ENCODE results near the gene NUP205. TPM values are rescaled to one million over a fixed set of nuclear protein-coding genes. Genes with fewer than 3 reads are reported as not detected.

Gene NUP205
- total RNA-seq, 4 donors from 2014 or later, result 27.6 to 33.9 (median 28.8) TPM

DNA sequence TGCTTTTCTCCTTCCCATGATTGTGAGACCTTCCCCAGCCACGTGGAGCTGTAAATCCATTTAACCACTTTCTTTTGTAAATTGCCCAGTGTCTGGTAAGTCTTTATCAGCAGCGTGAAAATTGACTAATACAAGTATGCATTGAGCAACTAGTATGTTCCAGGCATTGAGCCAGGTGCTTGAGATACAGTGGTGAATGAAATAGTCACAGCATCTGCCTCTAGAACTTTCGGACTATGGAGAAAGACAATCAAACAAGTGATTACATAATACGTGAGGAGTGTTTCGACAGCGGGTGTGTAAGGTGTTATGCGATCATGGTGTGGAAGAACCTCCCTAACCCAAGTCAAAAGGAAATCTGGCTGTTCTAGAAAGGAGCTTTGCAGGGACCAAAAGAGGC lies 21.6 kb upstream of the NUP205 start:
- WGBS, 2 donors, result 63 to 80% methylated on average over 7 of the region's 7 CpGs
- no peak overlapping the region for H3K4me3 ChIP-seq (ENCODE audit: low read depth, poor library complexity, severe bottlenecking)
- intact Hi-C loops (cut with DNase I; ENCODE audit: low total_unique reads), result no loop called here
- TF ChIP-seq, protein P1, sequence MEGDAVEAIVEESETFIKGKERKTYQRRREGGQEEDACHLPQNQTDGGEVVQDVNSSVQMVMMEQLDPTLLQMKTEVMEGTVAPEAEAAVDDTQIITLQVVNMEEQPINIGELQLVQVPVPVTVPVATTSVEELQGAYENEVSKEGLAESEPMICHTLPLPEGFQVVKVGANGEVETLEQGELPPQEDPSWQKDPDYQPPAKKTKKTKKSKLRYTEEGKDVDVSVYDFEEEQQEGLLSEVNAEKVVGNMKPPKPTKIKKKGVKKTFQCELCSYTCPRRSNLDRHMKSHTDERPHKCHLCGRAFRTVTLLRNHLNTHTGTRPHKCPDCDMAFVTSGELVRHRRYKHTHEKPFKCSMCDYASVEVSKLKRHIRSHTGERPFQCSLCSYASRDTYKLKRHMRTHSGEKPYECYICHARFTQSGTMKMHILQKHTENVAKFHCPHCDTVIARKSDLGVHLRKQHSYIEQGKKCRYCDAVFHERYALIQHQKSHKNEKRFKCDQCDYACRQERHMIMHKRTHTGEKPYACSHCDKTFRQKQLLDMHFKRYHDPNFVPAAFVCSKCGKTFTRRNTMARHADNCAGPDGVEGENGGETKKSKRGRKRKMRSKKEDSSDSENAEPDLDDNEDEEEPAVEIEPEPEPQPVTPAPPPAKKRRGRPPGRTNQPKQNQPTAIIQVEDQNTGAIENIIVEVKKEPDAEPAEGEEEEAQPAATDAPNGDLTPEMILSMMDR (IDR thresholded peaks at IDR 0.05), result no peak
- no peak for TF ChIP-seq POLR2A (IDR thresholded peaks at IDR 0.05)
- peak in 1 of 2 donors; percentile 17 for DNase-seq (ENCODE audit: low spot score in 2 of 2)

DNA sequence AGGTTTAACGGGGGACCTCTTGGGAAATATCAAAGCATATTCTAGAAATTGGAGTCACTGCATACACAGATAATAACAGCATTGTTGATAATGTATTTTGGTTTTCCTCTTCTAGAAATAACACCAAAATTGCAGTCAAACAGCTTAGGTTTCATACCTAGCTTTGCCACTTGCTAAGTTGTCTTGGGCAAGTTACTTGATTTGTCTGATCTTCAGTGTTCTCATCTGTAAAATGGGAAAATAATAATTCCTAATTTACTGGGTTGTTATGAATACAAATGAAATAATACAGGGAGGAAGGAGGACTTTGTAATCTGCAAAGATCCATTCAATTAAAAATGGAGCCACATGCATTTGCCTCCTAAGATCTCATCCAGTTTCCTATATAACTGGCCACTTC lies 20.3 kb upstream of the NUP205 start:
- 80 to 85% methylated on average over 1 of the region's 1 CpG for WGBS, 2 donors
- no peak for TF ChIP-seq POLR2A (IDR thresholded peaks at IDR 0.05)
- TF ChIP-seq, protein P1 (IDR thresholded peaks at IDR 0.05), result no peak
- DNase-seq (ENCODE audit: low spot score in 2 of 2), result no peak
- intact Hi-C loops (cut with DNase I; ENCODE audit: low total_unique reads), result no loop called here
- no peak overlapping the region for H3K4me3 ChIP-seq (ENCODE audit: low read depth, poor library complexity, severe bottlenecking)

DNA sequence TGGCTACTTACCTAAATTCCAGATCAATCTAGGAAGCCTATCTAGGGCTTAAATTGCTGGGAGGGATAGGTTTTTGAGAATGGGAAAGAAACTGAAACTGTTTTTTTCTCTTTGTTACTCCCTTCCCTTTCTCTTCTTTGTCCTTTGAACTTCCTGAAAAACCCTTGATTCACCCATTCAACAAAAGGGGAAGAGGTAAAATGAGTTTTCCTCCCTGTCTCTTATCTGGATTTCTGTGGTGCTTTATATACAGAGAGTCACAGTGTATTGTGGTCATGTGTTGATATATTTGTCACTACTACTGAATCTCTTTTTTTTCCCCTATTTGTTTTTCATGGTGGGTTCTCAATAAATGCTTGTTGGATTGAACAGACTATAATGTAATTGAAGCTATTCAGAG lies 19.8 kb upstream of the NUP205 start:
- DNase-seq (ENCODE audit: low spot score in 2 of 2), result no peak
- intact Hi-C loops (cut with DNase I; ENCODE audit: low total_unique reads), result no loop called here
- TF ChIP-seq, protein P1 (IDR thresholded peaks at IDR 0.05), result no peak
- H3K4me3 ChIP-seq (ENCODE audit: low read depth, poor library complexity, severe bottlenecking), result no peak overlapping the region

DNA sequence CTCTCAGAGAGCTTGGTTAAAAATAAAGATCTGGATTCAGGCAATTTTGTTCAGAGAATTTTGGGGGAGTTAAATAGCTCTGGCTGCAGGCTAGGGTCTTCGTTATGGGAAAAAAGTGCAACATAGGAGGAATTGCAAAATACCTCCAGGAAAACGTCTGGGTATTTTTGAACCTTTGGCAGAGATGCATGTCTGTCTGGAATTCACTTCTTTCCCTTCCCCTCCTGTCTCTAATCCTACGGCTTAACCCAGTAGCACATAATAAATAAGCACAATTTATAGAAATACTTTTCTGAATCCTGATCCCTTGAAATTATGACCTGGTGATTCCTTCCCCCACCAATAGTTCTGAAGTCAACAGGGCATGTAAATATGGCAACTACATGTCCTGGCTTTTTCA lies 19.3 kb upstream of the NUP205 start:
- WGBS, 2 donors, result 15 to 25% methylated on average over 3 of the region's 3 CpGs
- intact Hi-C loops (cut with DNase I; ENCODE audit: low total_unique reads), result no loop called here
- no peak for DNase-seq (ENCODE audit: low spot score in 2 of 2)
- no peak overlapping the region for H3K4me3 ChIP-seq (ENCODE audit: low read depth, poor library complexity, severe bottlenecking)
- no peak for TF ChIP-seq POLR2A (IDR thresholded peaks at IDR 0.05)
- TF ChIP-seq, protein P1 (IDR thresholded peaks at IDR 0.05), result no peak

DNA sequence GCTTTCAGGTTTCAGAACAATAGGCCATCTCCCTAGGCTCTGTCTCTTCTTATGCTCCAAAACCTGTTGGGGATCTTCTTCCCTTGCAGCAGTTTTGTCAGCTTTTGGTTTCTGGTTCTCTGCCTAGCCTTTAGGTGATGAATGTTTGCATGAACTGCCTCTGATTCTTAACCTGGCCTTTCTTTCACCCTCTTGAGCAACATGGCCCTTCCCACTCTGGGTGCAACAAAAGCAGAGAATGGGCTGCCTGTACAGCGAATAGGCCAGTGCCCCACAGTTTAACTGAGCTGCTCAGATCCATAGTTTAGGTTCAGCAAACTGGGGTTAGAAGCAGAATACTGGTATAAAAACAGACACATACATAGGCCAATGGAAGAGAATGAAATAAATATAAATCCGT lies 18.1 kb upstream of the NUP205 start:
- TF ChIP-seq, protein P1 (IDR thresholded peaks at IDR 0.05), result no peak
- no peak for TF ChIP-seq POLR2A (IDR thresholded peaks at IDR 0.05)
- H3K4me3 ChIP-seq (ENCODE audit: low read depth, poor library complexity, severe bottlenecking), result no peak overlapping the region
- intact Hi-C loops (cut with DNase I; ENCODE audit: low total_unique reads), result no loop called here
- no peak for DNase-seq (ENCODE audit: low spot score in 2 of 2)
- WGBS, 2 donors, result 90 to 98% methylated on average over 2 of the region's 2 CpGs

DNA sequence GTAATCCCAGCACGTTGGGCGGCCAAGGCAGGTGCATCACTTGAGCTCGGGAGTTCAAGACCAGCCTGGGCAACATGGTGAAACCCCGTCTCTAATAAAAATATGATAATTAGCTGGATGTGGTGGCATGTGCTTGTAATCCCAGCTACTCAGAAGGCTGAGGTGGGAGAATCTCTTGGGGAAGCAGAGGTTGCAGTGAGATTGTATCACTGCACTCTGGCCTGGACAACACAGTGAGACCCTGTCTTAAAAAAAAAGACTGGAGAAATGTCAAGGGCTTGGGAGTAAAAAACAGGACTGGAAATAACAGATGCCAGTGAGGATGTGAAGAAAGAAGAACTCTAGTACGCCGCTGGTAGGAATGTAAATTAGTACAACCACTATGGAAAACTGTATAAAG lies 16.7 kb upstream of the NUP205 start:
- H3K4me3 ChIP-seq (ENCODE audit: low read depth, poor library complexity, severe bottlenecking), result no peak overlapping the region
- 86 to 90% methylated on average over 6 of the region's 6 CpGs for WGBS, 2 donors
- TF ChIP-seq POLR2A (IDR thresholded peaks at IDR 0.05), result no peak
- TF ChIP-seq, protein P1 (IDR thresholded peaks at IDR 0.05), result no peak
- intact Hi-C loops (cut with DNase I; ENCODE audit: low total_unique reads), result no loop called here
- DNase-seq (ENCODE audit: low spot score in 2 of 2), result peak in 1 of 2 donors; percentile 36
